T-helper 2 cell treated with Interferon-gamma antibody and Interleukin-4, amounts not matched to agents 5 μg/mL and 100 μg/mL, for 36 hours (primary cell): ENCODE measurements around the gene TP63.
"Not testable (repeated sequence)": the region's sequence is repeated elsewhere in the genome, so short reads cannot be mapped to it uniquely, and the experiment has no call there.

Experiments
- DNase-seq: peaks from one replicate; pipeline ENCODE4 v3.0.0; 2021; ENCODE audit warnings: low spot score
- H3K27ac Mint-ChIP-seq: one replicate; pipeline ENCODE4 v1.8.0; 2021; ENCODE audit warnings: mild to moderate bottlenecking, mixed read lengths
- H3K27me3 Mint-ChIP-seq: one replicate; pipeline ENCODE4 v1.8.0; 2021; ENCODE audit warnings: low read depth, mixed read lengths
- H3K36me3 Mint-ChIP-seq: one replicate; pipeline ENCODE4 v1.8.0; 2021; ENCODE audit warnings: low read depth, mixed read lengths
- H3K4me1 Mint-ChIP-seq: one replicate; pipeline ENCODE4 v1.8.0; 2021; ENCODE audit warnings: low read depth, mixed read lengths
- H3K4me3 Mint-ChIP-seq: one replicate; pipeline ENCODE4 v1.8.0; 2022; ENCODE audit warnings: mild to moderate bottlenecking, moderate library complexity, mixed read lengths
- H3K9me3 Mint-ChIP-seq: one replicate; pipeline ENCODE4 v1.8.0; 2021; ENCODE audit warnings: mixed read lengths

The TP63 gene

DNA sequence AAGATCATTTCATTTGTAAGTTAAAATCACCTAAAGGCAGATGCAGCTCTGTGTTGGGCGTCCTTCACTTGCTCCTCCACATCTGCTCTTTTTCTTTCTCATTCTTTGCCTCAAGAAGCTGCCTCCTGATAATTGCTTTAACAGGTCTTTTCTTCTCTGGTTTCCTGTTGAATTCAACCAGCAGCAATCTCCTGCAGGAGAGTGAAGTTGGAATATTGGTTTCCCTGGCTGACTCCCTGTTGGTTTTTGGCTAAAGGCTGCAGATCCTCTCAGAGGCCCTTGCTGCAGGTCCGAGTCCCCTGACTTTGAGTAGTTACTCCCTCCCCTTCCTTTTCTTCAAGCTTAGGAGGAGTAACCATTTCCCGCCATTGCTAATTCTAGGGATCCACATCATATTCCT, 4.2 kb downstream of the TP63 start:
- no peak overlapping the region for H3K27ac Mint-ChIP-seq
- no peaks in the 10 kb centered on the region for H3K9me3 Mint-ChIP-seq
- no peak for DNase-seq
- peaks cover 17% of the 10 kb centered on the region for H3K4me1 Mint-ChIP-seq
- H3K27me3 Mint-ChIP-seq: no peaks in the 10 kb centered on the region
- H3K4me3 Mint-ChIP-seq: no peak overlapping the region
- H3K36me3 Mint-ChIP-seq: no peaks in the 10 kb centered on the region

DNA sequence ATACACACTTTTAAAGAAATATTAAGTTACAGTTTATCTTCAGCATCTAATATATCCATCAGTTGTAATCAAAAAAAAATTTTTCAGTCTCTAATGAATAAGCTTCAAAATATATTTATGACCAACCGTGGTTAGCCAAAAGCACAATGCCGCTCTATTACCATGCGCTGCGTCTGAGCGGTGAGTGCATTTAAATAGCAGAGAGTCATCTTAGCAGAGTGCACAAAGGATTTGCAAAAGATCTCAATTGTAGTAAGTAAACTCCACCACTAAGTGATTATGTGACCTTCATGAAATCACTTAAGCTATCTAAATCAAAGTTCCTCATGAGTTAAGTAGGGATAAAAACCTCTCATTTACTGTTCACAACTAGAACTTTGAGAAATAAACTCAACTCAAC, 4.9 kb downstream of the TP63 start:
- H3K27ac Mint-ChIP-seq: no peak overlapping the region
- DNase-seq: no peak
- no peaks in the 10 kb centered on the region for H3K9me3 Mint-ChIP-seq
- peaks cover 11% of the 10 kb centered on the region for H3K4me1 Mint-ChIP-seq
- H3K4me3 Mint-ChIP-seq: no peak overlapping the region
- H3K36me3 Mint-ChIP-seq: no peaks in the 10 kb centered on the region
- H3K27me3 Mint-ChIP-seq: no peaks in the 10 kb centered on the region

DNA sequence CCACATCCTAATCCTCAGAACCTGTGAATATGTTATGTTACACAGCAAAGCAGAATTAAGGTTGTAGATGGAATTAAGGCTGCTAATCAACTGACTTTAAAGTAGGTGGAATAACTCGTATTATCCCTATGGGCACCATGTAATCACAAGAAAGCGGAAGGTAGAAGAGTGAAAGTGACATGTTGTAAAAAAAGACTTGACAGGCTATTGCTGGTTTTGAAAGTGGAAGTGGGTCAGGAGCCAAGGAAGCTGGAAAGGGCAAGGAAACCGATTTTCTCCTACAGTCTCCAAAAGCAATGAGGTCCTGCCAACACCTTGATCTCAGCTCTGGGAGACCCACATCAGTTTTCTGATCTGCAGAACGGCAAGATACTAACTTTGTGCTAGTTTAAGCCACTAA, 6.6 kb downstream of the TP63 start:
- Mint-ChIP-seq H3K9me3 (no peaks in the 10 kb centered on the region), H3K36me3 (no peaks in the 10 kb centered on the region), H3K27me3 (no peaks in the 10 kb centered on the region), H3K27ac (no peak overlapping the region), H3K4me1 (peaks cover 1% of the 10 kb centered on the region), H3K4me3 (no peak overlapping the region)
- DNase-seq: no peak

DNA sequence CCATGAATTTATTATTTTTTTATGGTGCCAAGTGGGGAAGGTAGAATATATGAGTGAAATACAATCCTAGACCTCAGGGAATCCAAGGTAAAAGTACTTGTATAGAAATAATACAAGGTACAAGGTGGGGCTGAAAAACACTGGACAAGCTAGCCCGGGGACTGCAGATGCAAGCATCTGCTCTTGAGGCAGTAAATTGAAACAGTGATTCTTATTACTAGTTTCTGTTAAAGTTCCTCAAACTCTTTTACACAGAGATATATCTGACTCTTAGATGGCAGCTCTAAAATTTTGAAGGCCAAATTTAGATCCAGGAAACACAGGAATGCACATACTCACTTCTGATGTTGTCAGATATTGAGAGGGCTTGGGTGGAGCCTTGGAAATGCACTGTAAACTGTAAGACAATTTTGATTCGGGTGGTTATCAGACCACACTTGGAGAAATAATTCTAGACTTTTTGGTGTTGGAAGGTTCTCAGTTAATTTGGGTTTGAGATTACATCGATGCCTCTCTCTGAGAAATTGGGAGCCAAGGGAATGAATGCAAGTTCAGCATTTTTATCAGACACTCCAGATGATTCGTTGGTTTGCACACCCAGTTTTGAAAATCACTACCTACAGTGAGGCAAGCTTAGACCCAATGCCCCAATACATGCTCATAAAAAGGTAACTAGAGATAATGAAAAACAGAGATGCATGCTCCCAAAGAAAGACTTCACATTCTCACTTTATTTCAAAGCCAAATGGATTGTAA, 7.3 kb downstream of the TP63 start:
- peaks cover 1% of the 10 kb centered on the region for H3K4me1 Mint-ChIP-seq
- H3K4me3 Mint-ChIP-seq: no peak overlapping the region
- H3K27ac Mint-ChIP-seq: no peak overlapping the region
- H3K27me3 Mint-ChIP-seq: no peaks in the 10 kb centered on the region
- H3K9me3 Mint-ChIP-seq: no peaks in the 10 kb centered on the region
- H3K36me3 Mint-ChIP-seq: no peaks in the 10 kb centered on the region
- no peak for DNase-seq

DNA sequence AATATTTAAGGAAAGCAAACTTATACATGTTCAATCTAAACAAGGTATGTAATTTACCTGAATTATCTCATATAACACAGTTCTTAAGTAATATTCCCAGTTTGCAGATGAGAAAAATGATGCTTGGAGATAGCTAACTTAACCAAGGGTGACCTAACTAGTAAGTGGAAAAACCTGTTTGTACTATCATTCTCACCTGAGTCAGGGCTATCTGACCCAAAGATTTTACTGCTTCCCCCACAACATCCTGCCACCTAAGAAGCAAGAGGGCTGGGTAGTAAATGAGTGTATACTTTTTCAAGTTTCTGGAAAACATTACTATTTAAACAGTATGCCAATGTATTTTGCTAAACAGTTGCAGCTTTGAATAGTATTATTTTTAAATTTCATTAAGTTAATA, 10.6 kb downstream of the TP63 start:
- Mint-ChIP-seq H3K9me3 (peaks cover 8% of the 10 kb centered on the region), H3K36me3 (peaks cover 6% of the 10 kb centered on the region), H3K27ac (no peak overlapping the region), H3K27me3 (no peaks in the 10 kb centered on the region), H3K4me1 (peaks cover 1% of the 10 kb centered on the region), H3K4me3 (no peak overlapping the region)
- DNase-seq: no peak

DNA sequence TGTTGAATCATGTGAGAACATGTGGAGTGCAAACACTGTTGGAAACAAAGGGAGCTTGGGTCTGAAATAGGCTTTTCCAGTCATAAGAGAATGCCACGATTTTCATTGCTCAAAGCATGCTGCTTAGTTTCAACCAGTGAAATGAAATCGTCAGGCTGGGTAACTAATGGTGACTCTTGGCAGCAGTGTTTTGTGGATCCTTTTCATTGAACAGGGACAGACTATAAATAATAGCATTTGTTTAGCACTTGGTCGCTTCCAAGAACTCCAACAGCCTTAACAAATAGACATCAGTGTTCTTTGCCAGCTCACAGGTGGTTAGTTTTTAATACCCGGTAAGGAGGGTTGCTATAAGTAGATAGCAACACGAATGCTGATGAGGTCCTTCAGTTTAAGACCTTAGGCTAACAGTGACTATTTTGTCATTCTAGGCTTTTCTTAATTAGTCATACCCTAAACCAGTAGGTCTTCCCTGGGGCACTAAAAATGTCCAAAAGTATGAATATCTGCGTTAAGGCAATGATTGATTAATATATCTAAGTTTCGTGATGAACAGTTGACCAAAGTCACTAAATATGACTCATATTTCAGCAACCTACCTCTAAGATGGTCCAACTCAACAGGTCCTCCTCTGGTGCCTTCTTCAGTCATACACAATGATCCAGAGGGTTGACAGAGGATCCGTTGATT, 15.8 kb downstream of the TP63 start:
- no peak overlapping the region for H3K27ac Mint-ChIP-seq
- no peak for DNase-seq
- H3K27me3 Mint-ChIP-seq: no peaks in the 10 kb centered on the region
- peaks cover 26% of the 10 kb centered on the region for H3K9me3 Mint-ChIP-seq
- H3K4me1 Mint-ChIP-seq: no peaks in the 10 kb centered on the region
- H3K36me3 Mint-ChIP-seq: peaks cover 6% of the 10 kb centered on the region
- no peak overlapping the region for H3K4me3 Mint-ChIP-seq

DNA sequence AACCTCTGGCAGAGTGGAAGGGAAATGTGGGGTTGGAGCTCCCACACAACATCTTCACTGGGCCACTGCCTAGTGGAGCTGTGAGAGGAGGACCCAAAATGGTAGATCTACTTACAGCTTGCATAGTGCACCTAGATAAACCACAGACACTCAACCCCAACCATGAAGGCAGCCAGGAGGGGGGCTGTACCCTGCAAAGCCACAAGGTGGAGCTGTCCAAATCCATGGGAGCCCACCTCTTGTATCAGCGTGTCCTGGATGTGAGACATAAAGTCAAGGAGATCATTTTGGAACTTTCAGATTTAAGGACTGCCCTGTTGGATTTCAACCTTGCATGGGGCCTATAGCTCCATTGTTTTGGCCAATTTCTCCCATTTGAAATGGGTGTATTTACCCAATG, 20.9 kb downstream of the TP63 start:
- H3K27ac Mint-ChIP-seq: no peak overlapping the region
- no peak overlapping the region for H3K4me3 Mint-ChIP-seq
- no peak for DNase-seq
- no peaks in the 10 kb centered on the region for H3K36me3 Mint-ChIP-seq
- H3K27me3 Mint-ChIP-seq: no peaks in the 10 kb centered on the region
- peaks cover 38% of the 10 kb centered on the region for H3K9me3 Mint-ChIP-seq
- no peaks in the 10 kb centered on the region for H3K4me1 Mint-ChIP-seq

DNA sequence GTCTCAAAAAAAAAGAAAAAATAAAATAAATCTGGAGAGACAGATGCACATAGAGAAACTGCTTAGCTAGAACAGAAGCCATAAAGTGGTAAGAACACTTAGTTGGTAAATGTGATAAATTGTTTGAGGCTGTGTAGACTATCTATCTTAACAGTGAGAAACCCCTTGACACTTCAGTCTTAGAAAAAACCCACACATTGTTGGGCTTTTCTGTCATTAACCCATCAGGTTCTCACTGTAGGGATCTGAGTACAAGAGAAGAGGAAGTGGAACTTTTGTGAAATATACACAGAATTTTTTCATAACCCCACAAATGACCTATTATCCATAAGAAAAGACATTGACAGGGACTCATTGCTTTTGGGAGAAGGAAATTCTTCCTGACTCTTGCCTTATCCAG, 24.4 kb downstream of the TP63 start:
- no peaks in the 10 kb centered on the region for H3K27me3 Mint-ChIP-seq
- H3K27ac Mint-ChIP-seq: no peak overlapping the region
- no peak for DNase-seq
- H3K4me1 Mint-ChIP-seq: peaks cover 1% of the 10 kb centered on the region
- H3K9me3 Mint-ChIP-seq: peaks cover 28% of the 10 kb centered on the region
- no peak overlapping the region for H3K4me3 Mint-ChIP-seq
- H3K36me3 Mint-ChIP-seq: no peaks in the 10 kb centered on the region

DNA sequence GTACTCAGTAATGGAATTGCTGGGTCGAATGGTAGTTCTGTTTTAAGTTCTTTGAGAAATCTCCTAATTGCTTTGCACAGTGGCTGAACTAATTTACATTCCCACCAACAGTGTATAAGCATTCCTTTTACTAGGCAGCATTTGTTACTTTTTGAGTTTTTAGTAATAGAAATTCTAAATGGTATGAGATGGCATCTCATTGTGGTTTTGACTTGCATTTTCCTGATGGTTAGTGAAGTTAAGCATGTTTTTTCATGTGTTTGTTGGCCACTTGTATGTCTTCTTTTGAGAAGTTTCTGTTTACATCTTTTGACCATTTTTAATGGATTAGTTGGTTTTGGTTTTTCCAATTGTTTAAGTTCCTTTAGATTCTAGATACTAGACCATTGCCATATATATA, 28.4 kb downstream of the TP63 start:
- H3K27me3 Mint-ChIP-seq: no peaks in the 10 kb centered on the region
- H3K4me3 Mint-ChIP-seq: no peak overlapping the region
- peaks cover 1% of the 10 kb centered on the region for H3K4me1 Mint-ChIP-seq
- no peak for DNase-seq
- no peaks in the 10 kb centered on the region for H3K36me3 Mint-ChIP-seq
- peaks cover 24% of the 10 kb centered on the region for H3K9me3 Mint-ChIP-seq
- no peak overlapping the region for H3K27ac Mint-ChIP-seq

DNA sequence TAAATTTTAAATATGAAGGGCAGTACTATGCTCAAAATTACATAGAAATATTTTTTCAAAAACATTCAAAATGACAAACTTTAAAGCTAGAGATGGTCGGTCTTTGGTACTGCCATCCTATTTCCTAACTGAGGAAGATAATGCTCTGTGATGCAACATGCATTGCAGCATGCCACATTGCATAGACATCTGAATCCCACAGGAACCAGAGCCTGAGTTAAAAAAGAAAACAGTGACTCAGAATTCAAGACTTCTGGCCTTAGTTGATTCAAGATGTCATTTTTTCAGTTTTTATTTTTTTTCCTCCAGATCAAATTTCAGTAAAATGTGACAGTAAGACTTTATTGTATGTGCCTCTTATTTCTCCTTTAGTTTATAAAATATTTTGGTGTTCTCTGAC, 33.1 kb downstream of the TP63 start:
- no peak overlapping the region for H3K4me3 Mint-ChIP-seq
- H3K27me3 Mint-ChIP-seq: no peaks in the 10 kb centered on the region
- H3K4me1 Mint-ChIP-seq: peaks cover 1% of the 10 kb centered on the region
- H3K27ac Mint-ChIP-seq: no peak overlapping the region
- no peaks in the 10 kb centered on the region for H3K9me3 Mint-ChIP-seq
- no peaks in the 10 kb centered on the region for H3K36me3 Mint-ChIP-seq
- DNase-seq: no peak

DNA sequence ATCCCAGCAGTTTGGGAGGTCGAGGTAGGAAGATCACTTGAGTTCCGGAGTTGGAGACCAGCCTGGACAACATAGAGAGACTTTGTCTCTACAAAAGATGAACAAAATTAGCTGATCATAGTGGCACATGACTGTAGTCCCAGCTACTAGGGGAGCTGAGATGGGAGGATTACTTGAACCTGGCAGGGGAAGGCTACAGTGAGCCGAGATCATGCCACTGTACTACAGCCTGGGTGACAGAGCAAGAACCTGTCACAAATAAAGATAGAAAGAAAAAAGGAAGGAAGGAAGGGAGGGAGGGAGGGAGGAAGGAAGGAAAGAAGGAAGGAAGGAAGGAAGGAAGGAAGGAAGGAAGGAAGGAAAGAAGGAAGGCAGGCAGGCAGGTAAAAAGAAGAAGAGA, 41.2 kb downstream of the TP63 start:
- H3K4me1 Mint-ChIP-seq, H3K27ac Mint-ChIP-seq, H3K4me3 Mint-ChIP-seq, H3K9me3 Mint-ChIP-seq, H3K36me3 Mint-ChIP-seq, DNase-seq: not testable (repeated sequence)
- H3K27me3 Mint-ChIP-seq: peaks cover 15% of the 10 kb centered on the region

DNA sequence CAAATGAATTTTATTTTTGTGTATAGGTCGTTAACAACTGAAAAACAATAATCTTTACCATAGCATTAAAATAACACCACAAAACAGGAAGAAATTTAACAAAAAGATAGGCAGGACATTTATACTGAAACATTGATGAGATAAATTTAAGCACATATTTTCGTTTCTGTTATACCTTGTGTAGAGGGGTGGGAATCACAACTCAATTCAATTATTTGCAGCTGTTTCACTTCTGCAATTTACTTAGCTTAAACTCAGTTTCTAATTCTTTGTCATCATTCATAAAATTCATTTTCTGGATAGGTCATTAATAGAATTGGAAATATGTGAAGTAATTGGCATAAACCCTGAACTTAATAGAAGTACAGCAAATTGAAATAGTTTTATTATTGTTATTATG, 42.3 kb downstream of the TP63 start:
- no peaks in the 10 kb centered on the region for H3K4me1 Mint-ChIP-seq
- no peak overlapping the region for H3K27ac Mint-ChIP-seq
- peaks cover 15% of the 10 kb centered on the region for H3K27me3 Mint-ChIP-seq
- no peak for DNase-seq
- no peaks in the 10 kb centered on the region for H3K36me3 Mint-ChIP-seq
- peaks cover 14% of the 10 kb centered on the region for H3K9me3 Mint-ChIP-seq
- no peak overlapping the region for H3K4me3 Mint-ChIP-seq

DNA sequence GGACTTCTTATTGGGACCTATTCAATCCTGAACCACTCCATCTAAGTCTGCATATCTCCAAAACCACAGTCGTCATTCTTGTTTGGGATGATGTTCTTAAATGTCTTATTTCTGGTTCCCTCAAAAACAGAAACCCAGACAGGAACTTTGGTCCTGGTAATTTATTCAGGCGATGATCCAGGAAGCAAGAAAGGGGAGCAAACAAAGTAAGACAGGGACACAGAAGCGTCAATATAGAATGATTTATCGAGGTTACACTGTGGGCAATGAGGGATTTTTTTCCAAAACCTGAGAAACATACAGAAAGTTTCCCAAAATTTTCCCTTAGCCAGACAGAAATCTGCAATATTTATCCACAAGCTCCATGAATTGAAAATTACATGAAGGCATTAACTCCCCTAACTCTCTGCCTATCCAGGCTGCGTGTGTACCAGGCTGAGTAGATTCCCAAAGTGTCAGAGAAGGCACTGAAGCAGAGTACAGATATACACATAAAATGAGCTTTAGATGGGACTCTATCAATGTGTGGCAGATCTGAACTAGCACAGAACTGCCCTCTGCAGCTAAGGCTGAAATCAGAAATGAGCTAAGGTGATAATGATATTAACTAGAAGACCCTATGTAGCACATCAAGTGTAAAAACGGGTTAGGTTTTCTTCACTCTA, 43.2 kb downstream of the TP63 start:
- Mint-ChIP-seq H3K27ac (no peak overlapping the region), H3K9me3 (peaks cover 14% of the 10 kb centered on the region), H3K27me3 (peaks cover 15% of the 10 kb centered on the region), H3K4me1 (no peaks in the 10 kb centered on the region), H3K36me3 (peaks cover 1% of the 10 kb centered on the region), H3K4me3 (no peak overlapping the region)
- no peak for DNase-seq

DNA sequence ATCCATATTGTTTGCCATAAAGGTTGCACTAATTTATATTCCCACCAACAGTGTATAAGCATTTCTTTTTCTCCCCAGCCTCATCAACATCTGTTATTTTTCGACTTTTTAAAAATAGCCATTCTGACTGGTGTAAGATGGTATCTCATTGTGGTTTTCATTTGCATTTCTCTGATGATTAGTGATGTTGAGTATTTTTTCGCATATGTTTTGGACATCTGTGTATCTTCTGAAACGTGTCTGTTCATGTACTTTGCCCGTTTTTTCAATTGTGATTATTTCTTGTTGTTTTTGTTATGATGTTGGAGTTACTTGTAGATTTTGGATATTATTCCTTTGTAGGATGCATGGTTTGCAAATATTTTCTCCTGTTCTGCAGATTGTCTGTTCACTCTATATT, 46.5 kb downstream of the TP63 start:
- H3K27ac Mint-ChIP-seq: no peak overlapping the region
- H3K4me1 Mint-ChIP-seq: no peaks in the 10 kb centered on the region
- no peak for DNase-seq
- peaks cover 6% of the 10 kb centered on the region for H3K9me3 Mint-ChIP-seq
- H3K27me3 Mint-ChIP-seq: peaks cover 5% of the 10 kb centered on the region
- H3K36me3 Mint-ChIP-seq: peaks cover 3% of the 10 kb centered on the region
- H3K4me3 Mint-ChIP-seq: no peak overlapping the region
